SHP77 treated with DMSO at 0.1 percent for 48 hours (cell line): ENCODE results near the gene KDM2B.

ENCODE experiments used
- DNase-seq: peaks from one replicate; lab custom pipeline; 2025; lab: John Stamatoyannopoulos, UW

KDM2B gene

GRCh38 chr12:121379945-121380344, 200.9 kb downstream of the KDM2B start:
- no peak for DNase-seq
